ENCODE measurements around the gene NDUFA9.

DNA sequence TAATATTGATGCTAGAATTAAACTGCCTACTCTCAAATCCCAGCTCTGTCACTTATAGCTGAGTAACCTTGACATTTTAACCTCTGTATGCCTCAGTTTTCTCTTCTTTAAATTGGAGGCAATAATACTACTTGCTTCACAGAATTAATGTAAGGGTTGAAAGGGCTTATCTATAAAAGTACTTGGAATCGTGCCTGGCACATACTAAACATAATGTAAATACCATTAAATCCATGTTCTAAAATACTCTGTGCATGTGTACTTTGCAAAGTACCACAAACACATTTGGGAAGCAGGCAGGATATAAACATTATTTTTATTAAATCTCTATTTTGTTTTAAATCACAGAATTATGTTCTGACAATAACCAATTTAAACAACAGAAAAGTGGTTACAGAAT, 45.0 kb upstream of the NDUFA9 start:
- TF ChIP-seq, protein P1, sequence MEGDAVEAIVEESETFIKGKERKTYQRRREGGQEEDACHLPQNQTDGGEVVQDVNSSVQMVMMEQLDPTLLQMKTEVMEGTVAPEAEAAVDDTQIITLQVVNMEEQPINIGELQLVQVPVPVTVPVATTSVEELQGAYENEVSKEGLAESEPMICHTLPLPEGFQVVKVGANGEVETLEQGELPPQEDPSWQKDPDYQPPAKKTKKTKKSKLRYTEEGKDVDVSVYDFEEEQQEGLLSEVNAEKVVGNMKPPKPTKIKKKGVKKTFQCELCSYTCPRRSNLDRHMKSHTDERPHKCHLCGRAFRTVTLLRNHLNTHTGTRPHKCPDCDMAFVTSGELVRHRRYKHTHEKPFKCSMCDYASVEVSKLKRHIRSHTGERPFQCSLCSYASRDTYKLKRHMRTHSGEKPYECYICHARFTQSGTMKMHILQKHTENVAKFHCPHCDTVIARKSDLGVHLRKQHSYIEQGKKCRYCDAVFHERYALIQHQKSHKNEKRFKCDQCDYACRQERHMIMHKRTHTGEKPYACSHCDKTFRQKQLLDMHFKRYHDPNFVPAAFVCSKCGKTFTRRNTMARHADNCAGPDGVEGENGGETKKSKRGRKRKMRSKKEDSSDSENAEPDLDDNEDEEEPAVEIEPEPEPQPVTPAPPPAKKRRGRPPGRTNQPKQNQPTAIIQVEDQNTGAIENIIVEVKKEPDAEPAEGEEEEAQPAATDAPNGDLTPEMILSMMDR (IDR thresholded peaks at IDR 0.05; ENCODE audit: low read length) = no peak
- TF ChIP-seq EZH2 (IDR thresholded peaks at IDR 0.05; ENCODE audit: borderline replicate concordance, low read length) = no peak
